ENCODE measurements around the gene AKAP6.

AKAP6 gene

GRCh38 chr14:32481707-32482106 is 152.6 kb downstream of the AKAP6 start:
- no peak for DNase-seq

- DNase-seq: no peak
Measured at GRCh38 chr14:32491416-32492016, 162.4 kb downstream of the AKAP6 start.

DNA sequence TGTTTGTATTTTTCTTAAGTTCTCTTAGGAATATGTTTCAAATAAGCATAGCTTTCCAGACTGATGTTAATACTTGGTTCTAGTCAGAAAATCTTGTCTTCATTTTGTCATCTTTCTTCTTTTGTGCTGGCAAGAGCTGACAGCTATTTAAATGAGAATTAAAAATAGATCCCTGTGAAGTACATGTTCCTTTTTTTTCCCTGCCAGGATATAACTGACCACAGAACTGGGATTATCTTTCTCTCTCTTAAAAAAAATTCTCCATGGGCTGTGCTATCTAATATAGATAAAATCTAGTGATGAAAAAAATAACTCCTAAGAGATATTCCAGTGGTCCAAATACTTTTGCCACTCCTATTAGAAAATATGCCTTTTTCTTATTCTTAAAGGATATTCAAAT is 163.4 kb downstream of the AKAP6 start:
- no peak for DNase-seq

DNA sequence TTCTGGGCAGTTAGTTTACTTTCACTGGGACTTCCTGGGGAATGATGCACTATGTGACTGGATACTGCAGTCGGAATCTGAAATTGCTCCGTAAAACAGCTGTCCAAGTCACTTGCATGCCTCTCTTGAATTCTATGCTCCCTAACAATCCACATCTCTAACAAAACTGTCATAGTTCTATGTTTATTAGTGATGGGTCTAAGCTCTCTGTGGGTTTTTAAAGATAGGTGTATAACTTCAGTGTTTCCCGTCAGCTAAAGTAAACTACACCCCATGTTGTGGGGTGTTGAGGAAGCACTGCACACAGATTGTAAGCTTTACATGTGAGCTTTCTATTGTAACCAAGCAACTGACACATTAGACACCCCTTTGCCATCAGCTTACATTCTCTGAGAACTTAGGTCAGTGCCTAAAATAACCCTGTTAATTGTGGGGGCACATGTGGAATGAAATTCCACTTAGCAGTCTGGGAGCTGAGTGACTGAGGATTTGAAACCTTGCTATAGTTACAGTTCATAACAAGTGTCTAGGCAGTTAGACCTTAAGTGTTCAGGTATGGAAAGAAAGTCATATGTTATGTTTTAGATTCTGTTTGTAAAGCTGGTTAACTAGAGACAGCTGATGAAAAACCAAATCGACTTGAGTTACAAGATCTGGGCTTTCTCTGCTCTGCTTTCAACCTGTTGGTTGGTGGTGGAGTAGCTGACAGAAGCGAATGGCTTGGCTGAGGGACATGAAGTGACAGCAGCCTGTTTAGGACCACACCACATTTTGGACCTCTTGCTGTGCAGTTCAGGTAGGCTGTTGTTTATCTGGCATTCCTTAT is 165.7 kb downstream of the AKAP6 start:
- DNase-seq: no peak

DNA sequence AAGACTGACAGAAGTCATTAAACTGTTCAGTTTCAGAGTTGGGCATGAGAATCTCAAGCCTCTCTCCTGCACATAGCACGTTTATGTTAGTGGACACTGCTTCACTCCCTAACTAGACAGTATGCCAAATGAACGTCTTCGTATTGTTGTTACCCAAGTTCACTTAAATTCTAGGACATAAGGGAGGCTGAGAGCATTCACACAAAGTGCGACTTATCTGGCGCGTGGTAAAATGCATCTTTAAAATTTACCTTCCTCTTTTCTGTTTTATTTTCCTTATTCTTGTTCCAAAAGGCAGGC is 166.3 kb downstream of the AKAP6 start:
- no peak for DNase-seq

GRCh38 chr14:32497248-32497647 is 168.2 kb downstream of the AKAP6 start:
- DNase-seq: no peak

DNA sequence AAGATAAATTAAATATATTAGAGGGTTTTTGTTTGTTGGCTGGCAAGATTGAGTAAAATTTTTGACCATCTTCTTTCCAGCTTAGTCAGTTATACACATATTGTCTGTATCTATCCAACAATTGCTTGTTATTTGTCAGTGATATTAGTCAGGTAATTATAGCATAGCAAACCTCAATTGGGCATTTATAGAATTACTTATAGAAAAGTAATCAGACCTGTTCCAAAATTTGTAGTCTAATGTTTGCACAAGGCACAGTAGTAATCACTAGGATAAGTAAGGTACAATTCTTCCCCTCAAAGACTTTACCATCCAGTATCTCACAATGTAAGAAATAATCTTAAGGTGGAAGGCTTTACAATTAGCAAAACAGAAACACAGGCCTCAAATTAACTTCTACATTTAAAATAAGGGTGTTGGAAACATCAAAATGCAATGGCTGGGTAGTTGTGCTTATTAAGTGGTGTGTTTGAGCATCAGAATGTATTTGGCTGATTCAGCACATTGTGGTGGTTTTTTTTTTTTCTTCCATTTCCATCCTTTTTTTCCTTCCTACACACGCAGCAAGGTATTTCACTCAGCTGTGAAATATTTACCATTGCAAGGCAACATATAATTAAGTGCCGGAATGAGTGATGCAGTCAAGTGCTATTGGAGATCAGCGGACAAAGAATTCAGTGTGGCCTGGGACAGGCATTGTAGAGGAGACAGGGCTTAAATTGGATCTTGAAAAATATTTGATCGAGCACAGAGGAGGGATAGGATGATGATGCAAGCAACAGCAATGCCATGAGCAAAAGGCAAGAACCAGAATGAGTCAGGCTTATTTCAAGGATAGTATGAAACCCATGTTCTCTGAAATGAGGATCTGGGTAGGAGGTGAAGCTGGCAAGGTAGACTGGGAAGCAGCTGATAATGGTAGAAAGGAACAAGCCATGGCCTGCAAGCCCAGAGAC is 178.2 kb downstream of the AKAP6 start:
- DNase-seq: no peak

- no peak for DNase-seq
Measured at GRCh38 chr14:32508281-32508680, 179.2 kb downstream of the AKAP6 start.

DNA sequence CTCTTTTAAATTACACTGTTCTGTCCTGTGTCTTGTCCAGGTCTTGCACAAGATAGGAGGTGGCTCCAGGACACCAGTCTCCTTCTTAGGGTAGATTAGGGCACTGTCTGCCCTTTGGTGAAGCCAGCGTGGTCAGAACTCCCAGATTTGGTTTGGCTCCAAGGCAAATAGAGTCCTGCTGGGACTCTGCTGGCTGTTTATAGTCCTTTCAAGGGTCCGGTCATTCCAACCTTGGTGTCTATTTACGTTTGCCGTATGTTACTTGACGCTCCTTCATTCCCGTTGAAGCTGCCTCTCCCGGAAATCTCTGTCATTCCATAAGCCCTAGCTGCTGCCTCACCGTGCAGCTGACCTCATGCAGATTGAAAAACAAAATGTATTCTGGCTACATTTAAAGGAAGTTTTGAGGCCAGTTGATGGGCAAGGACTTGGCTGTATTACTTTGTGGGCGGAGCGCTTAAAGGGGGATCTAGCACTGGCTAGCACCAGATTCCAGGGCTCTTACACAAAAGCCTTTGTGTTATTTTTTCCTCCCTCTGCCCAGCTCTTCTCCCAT is 180.6 kb downstream of the AKAP6 start:
- DNase-seq: peak; percentile 60

DNA sequence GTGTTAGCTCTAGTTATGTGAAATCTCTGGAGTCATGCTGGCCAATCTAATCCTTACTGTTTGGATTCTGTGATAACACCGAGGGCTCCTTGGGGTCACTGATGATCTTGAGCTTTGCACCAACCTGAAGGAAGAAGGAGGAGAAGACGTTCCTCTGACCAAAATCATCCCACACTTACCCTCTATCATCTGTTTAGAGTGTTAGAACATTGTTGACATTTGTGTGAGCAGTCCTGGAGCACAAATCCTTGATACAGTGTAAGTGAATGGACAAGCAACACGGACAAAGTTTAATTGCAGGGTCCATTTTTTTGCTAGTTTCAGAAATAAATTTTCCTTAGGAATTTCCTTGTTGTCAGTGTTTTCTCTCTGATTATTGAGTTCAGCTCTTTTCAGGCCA is 181.7 kb downstream of the AKAP6 start:
- no peak for DNase-seq

DNA sequence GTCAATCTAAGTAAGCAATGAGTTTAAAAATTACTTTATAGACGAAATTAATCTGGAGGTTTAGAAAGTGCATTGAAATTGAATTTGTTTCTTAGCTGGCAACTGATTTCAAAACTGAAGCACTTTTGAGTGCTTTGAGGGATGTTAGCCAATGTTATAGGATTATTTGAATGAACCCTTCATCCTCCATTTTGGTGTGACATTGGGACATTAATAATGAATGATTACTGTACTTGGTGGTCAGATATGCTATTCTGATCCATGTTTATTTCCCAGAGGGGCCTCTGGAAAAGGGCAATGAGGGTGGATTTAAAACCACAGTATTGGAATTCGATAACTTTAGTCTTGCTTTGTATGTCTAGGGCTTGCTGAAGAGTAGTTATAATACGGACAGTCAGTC is 183.2 kb downstream of the AKAP6 start:
- DNase-seq: no peak

GRCh38 chr14:32512813-32513212 is 183.7 kb downstream of the AKAP6 start:
- no peak for DNase-seq

DNA sequence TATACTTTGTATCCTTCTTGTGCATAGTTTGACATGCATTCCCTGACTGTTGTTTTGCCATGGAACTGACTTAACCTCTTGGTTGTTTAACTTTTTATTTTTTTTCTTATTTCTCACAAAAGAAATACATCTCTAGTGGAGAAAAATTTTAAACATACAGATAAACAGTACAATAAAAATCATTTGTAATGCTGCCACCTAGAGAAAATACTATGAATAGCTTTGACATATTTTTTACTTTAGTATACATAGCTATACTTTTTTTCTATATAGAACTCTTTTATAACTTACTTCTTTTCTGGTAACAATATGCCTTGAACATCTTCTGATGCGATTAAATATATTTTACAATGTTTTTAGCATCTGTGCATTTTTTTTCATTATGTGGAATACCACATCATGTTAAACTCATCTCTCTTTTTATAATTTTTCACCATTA is 184.5 kb downstream of the AKAP6 start:
- no peak for DNase-seq

DNA sequence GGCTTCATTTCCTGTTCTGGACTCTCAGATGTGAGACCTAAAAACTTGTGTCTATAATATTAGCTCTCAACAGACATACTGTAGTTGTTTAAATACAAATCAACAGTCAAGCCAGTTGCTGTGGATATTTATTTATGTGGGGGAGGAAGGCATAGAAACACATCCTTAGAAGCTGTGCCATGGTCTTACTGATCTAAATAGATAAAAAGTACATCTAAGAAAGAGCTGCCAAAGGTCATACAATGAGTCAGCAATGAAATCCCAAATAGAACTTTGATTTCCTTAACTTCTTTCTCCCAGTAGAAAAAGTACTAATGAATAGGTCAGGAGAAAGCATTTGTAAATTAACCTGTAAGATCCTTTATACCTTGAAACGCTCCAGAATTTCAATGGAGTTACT is 185.1 kb downstream of the AKAP6 start:
- DNase-seq: no peak

- no peak for DNase-seq
Measured at GRCh38 chr14:32514681-32515080, 185.6 kb downstream of the AKAP6 start.

GRCh38 chr14:32524609-32525375 is 195.7 kb downstream of the AKAP6 start:
- DNase-seq: no peak

DNA sequence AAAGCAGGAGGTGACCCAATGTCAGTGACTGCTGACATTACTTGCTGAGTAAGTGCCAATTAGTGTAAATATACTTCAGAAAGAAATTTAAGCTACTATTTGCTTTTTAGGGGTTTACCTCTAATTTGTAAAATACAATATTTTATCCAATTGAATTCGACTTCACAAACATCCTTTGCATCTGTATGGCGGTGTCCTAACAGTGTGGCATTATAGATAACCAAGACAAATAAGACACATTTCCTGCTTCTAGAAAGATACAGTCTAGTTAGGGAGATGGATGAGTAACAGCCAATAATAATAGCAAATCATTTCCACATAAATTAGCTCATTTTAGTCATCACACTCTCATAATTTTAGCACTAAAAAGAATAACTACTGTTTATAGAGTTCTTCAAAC is 196.5 kb downstream of the AKAP6 start:
- DNase-seq: no peak

DNA sequence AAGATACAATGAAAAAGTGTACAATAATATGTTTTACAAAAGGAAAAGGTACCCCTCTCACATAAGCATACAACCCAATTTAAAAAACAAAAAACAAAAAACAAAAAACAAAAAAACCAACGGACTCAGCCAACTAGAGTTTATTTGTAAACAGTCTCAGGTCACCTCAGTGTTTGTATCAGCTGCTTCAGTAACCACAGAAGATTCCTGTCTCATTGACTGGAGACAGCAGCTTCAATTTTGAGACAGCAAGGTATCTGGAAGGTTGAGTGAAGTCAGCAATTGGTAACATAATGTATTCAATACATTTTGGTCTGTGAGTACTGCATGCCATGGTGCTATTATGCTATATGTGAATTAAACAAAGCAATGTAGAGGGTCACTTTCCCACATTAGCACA is 201.7 kb downstream of the AKAP6 start:
- no peak for DNase-seq

GRCh38 chr14:32531942-32532515 is 202.9 kb downstream of the AKAP6 start:
- no peak for DNase-seq

- DNase-seq: no peak
Measured at GRCh38 chr14:32534145-32534544, 205.0 kb downstream of the AKAP6 start.

DNA sequence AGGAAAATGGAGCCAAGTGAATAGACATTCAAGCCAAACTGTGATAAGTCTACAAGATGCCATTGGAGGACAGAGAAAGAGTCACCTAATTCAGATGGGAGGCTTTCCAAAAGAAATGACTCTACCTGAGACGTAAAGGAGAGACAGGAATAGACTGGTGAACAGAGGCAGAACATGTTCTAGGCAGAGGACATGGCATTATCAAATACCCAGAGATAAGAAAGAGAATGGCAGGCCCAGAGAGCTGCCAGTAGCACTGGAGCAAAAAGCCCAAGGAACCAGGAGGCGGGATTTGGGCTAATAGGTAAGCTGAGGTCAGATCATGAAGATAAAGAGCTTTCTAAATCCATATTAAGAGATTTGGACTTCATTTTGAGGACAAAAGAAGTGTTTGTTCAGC is 207.1 kb downstream of the AKAP6 start:
- DNase-seq: no peak

GRCh38 chr14:32537166-32537565 is 208.1 kb downstream of the AKAP6 start:
- no peak for DNase-seq
